ENCODE measurements around the gene CCM2. TPM values are rescaled to one million over a fixed set of nuclear protein-coding genes. Genes with fewer than 3 reads are reported as not detected.
A peak's percentile ranks its signal among the peaks of the same experiment; 100 is the strongest.
"Not testable (repeated sequence)": the region's sequence is repeated elsewhere in the genome, so short reads cannot be mapped to it uniquely, and the experiment has no call there.

Gene CCM2
- total RNA-seq, 1 donor from 2014 or later, result 52.2 TPM

GRCh38 chr7:44999245-45000092 is 532 bp upstream of the CCM2 start:
- DNase-seq (ENCODE audit: low read depth), result peak; percentile 94

- peak; percentile 31 for DNase-seq (ENCODE audit: low read depth)
Observed at GRCh38 chr7:45001138-45001694, 1.2 kb downstream of the CCM2 start.

GRCh38 chr7:45001826-45002225 is 1.8 kb downstream of the CCM2 start:
- DNase-seq (ENCODE audit: low read depth), result no peak

- no peak for DNase-seq (ENCODE audit: low read depth)
Observed at GRCh38 chr7:45003789-45004188, 3.8 kb downstream of the CCM2 start.

GRCh38 chr7:45007106-45007505 is 7.1 kb downstream of the CCM2 start:
- DNase-seq (ENCODE audit: low read depth), result no peak

- DNase-seq (ENCODE audit: low read depth), result no peak
Observed at GRCh38 chr7:45007571-45008328, 7.7 kb downstream of the CCM2 start.

GRCh38 chr7:45013465-45013967 is 13.5 kb downstream of the CCM2 start:
- no peak for DNase-seq (ENCODE audit: low read depth)

- DNase-seq (ENCODE audit: low read depth), result no peak
Observed at GRCh38 chr7:45015313-45015712, 15.3 kb downstream of the CCM2 start.

- DNase-seq (ENCODE audit: low read depth), result no peak
Observed at GRCh38 chr7:45017253-45017652, 17.3 kb downstream of the CCM2 start.

- no peak for DNase-seq (ENCODE audit: low read depth)
Observed at GRCh38 chr7:45020915-45021314, 20.9 kb downstream of the CCM2 start.

GRCh38 chr7:45021604-45022296 is 21.7 kb downstream of the CCM2 start:
- peak; percentile 72 for DNase-seq (ENCODE audit: low read depth)

GRCh38 chr7:45024126-45024744 is 24.2 kb downstream of the CCM2 start:
- no peak for DNase-seq (ENCODE audit: low read depth)

- not testable (repeated sequence) for DNase-seq (ENCODE audit: low read depth)
Observed at GRCh38 chr7:45025473-45025872, 25.5 kb downstream of the CCM2 start.

- no peak for DNase-seq (ENCODE audit: low read depth)
Observed at GRCh38 chr7:45026013-45026412, 26.0 kb downstream of the CCM2 start.

GRCh38 chr7:45026984-45027773 is 27.2 kb downstream of the CCM2 start:
- DNase-seq (ENCODE audit: low read depth), result no peak

- no peak for DNase-seq (ENCODE audit: low read depth)
Observed at GRCh38 chr7:45027774-45028114, 27.7 kb downstream of the CCM2 start.

- no peak for DNase-seq (ENCODE audit: low read depth)
Observed at GRCh38 chr7:45028138-45028919, 28.3 kb downstream of the CCM2 start.

- DNase-seq (ENCODE audit: low read depth), result no peak
Observed at GRCh38 chr7:45028920-45029344, 28.9 kb downstream of the CCM2 start.

- no peak for DNase-seq (ENCODE audit: low read depth)
Observed at GRCh38 chr7:45031829-45032228, 31.8 kb downstream of the CCM2 start.

- no peak for DNase-seq (ENCODE audit: low read depth)
Observed at GRCh38 chr7:45032421-45032820, 32.4 kb downstream of the CCM2 start.

Measured in renal cortical epithelial cell (primary cell).